ES-I3 (cell line): ENCODE measurements around the gene FAM200A.
"Not testable (repeated sequence)": the region's sequence is repeated elsewhere in the genome, so short reads cannot be mapped to it uniquely, and the experiment has no call there.

Source experiments
- H3K36me3 ChIP-seq: 2 replicates; pipeline ENCODE4 v1.6.1; 2013; ENCODE audit warnings: mild to moderate bottlenecking, low read length, control low read depth, moderate library complexity; ENCODE audit not compliant: insufficient read depth
- H3K4me1 ChIP-seq: 2 replicates; pipeline ENCODE4 v1.6.1; 2013; ENCODE audit warnings: mild to moderate bottlenecking, control low read depth, low read length; ENCODE audit not compliant: insufficient read depth
- H3K9ac ChIP-seq: 2 replicates; pipeline ENCODE4 v1.6.1; 2013; ENCODE audit warnings: low read depth, mild to moderate bottlenecking, low read length, moderate library complexity
- H3K9me3 ChIP-seq: 2 replicates; pipeline ENCODE4 v1.6.1; 2013; ENCODE audit warnings: mild to moderate bottlenecking, low read length, moderate library complexity; ENCODE audit not compliant: control insufficient read depth, insufficient read depth

The FAM200A gene

DNA sequence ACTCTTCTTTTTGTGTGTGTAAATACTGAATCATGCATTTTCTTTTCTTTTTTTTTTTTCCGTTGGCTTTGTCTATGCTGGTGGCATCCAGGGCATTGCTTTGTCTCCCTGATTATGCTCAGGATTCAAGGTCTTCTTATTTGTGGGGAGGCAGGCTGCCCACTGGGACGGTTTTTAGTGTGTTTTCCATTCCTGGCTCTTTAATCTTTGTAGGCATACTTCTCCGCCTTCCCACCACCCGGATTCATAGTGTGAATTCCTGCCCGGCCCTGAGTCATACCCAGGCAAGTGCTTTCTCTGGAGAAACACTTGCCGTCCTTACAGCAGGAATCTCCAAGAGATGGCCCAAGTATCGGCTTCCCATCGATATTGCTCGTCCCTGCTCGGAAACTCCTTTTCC lies 11.7 kb upstream of the FAM200A start:
- Histone ChIP-seq H3K4me1 (peaks cover 8% of the 10 kb centered on the region; the same call in 1 of the 2 replicates), H3K9me3 (no peaks in the 10 kb centered on the region), H3K36me3 (peaks cover 39% of the 10 kb centered on the region), H3K9ac (no peak overlapping the region)

GRCh38 chr7:99562832-99563231 lies 10.9 kb upstream of the FAM200A start:
- peaks cover 8% of the 10 kb centered on the region; the same call in 1 of the 2 replicates for H3K4me1 ChIP-seq
- H3K36me3 ChIP-seq: peaks cover 39% of the 10 kb centered on the region
- no peak overlapping the region for H3K9ac ChIP-seq

DNA sequence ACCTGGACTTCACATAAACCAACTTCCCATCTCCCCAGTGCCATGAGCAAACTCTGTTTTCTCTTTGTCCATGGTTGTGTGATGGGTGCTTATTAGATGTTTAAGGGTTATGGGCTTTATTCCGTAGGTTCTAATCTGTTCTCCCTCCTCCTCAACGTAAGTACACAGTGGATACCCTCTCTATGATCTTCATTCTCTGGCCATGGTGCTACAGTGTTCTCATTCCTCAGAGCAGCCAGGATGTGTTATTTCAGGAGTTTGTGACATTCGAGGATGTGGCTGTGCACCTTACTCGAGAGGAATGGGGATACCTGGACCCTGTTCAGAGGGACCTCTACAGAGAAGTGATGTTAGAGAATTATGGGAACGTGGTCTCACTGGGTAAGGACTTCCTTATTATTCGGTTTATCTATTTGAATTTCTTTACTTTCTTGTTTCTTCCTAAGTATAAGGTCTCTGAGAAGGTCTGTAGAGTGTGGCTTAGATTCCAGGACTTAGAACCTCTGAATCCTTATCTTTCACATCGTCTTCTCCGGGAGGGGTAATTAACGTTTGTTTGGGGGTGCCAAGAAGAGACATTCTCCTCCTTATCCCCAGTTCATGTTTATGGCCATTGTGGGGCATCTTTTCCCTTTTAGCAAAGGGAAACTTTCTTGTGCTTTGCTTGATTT lies 10.3 kb upstream of the FAM200A start:
- peaks cover 9% of the 10 kb centered on the region for H3K4me1 ChIP-seq
- H3K9me3 ChIP-seq: no peaks in the 10 kb centered on the region
- peaks cover 39% of the 10 kb centered on the region for H3K36me3 ChIP-seq
- no peak overlapping the region for H3K9ac ChIP-seq

More at GRCh38 chr7:99562832-99563231, 10.9 kb upstream of the FAM200A start:
- no peaks in the 10 kb centered on the region for H3K9me3 ChIP-seq

DNA sequence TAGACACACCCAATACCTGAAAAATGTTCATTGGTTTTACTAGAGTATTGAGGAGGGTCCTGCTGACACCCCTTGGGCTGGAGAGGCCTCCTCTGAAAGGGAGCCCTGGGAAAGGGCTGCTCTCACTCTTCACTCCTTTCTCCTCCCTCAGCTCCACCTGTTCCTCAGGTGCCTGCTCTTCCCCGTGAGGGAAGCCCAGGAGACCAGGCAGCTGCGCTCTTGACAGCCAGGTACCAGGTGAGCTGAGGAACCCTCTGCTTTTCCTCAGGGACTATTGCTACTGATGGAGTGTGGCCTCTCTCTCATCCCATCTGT lies 9.8 kb upstream of the FAM200A start:
- no peak overlapping the region for H3K9ac ChIP-seq
- peaks cover 39% of the 10 kb centered on the region for H3K36me3 ChIP-seq
- H3K9me3 ChIP-seq: no peaks in the 10 kb centered on the region
- peaks cover 12% of the 10 kb centered on the region for H3K4me1 ChIP-seq

DNA sequence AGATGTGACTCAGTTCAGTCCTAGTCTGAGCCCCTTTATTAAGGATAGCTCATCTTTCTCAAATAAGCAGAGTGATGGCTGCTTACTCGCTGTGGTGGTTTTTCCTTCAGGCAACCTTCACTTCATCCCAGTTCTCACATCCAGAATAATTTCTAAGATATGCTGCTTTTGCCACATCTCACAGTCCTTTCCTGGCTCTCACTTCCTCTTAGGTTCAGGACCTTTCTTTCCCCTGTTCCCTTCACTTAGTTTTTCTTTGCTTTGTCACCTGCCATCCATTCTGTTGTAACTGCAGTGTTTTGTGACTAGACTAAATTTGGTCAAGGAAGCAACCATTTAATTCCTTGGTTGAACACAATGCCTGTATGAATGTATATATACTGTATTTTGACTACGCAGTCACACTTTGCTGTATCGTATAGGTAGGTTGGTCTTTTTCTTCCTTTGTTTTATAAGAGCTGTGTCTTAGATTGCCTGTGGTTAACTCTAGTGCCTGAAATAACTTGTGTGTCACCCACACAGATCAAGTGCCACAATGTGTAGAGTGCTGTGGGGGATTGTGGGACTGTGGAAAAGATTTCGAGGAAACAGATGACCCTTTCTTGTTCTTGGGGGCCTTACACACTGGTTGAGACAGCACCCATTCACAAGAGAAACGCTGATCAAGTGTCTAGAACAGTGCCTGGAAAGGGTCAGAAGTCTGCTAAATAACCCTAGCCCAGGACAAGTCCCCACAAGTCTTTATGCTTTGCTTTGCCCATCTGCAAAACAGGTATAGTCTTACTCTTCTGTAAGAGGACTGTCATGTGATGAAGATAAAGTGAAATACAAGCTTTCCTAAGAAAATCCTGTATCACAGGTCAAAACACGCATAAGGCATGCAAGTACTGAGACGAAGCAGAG lies 9.2 kb upstream of the FAM200A start:
- Histone ChIP-seq H3K9me3 (no peaks in the 10 kb centered on the region), H3K4me1 (peaks cover 12% of the 10 kb centered on the region), H3K9ac (no peak overlapping the region), H3K36me3 (peaks cover 36% of the 10 kb centered on the region)

DNA sequence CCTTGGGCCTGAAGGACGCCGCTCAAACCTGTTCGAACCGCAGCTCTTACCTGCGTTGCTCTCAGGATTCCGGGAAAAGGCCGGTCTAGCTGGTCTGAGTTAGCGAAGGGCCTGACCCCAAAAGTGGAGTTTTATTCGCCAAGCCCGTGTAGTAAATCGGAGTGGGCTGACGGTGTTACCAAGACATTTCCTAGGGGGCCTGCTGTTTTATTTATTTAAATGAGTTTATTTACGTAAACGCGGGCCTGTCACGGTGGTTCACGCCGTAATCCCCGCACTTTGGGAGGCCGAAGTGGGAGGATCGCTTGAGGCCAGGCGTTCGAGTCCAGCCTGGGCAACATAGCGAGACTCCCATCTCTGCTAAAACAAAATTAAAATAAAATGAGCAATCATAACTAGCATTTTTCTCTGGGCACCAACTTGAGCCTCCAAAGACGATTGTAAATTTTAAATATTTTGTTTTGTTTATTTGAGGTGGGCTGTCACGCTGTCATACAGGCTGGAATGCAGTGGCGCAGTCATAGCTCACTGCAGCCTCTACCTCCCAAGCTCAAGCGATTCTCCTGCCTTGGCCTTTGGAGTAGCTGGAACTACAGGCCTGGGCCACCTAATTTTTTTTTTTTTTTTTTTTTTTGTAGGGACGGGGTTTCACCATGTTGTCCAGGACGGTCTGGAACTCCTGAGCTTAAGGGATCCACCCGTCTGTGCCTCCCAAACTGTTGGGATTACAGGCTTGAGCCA lies 7.4 kb upstream of the FAM200A start:
- Histone ChIP-seq H3K4me1 (peaks cover 12% of the 10 kb centered on the region), H3K36me3 (peaks cover 32% of the 10 kb centered on the region), H3K9me3 (no peaks in the 10 kb centered on the region), H3K9ac (peak overlapping the region; percentile 99)

GRCh38 chr7:99558306-99559174 lies 6.6 kb upstream of the FAM200A start, which contains the start of gene ZNF655:
TSS of gene ZNF655 (plus strand) at chr7:99558642. CDS start at chr7:99560560, 1,918 bp downstream.
- Histone ChIP-seq H3K9me3 (no peaks in the 10 kb centered on the region), H3K36me3 (peaks cover 24% of the 10 kb centered on the region), H3K4me1 (peaks cover 12% of the 10 kb centered on the region), H3K9ac (peak within 1 kb of the TSS; percentile 99)

- peak overlapping the region; percentile 99 for H3K9ac ChIP-seq
- H3K36me3 ChIP-seq: peaks cover 24% of the 10 kb centered on the region
These were observed 6.0 kb upstream of the FAM200A start for GRCh38 chr7:99557940-99558305.

GRCh38 chr7:99557196-99557607 lies 5.3 kb upstream of the FAM200A start:
- Histone ChIP-seq H3K9me3 (no peaks in the 10 kb centered on the region), H3K4me1 (peaks cover 8% of the 10 kb centered on the region), H3K9ac (peak overlapping the region; percentile 99), H3K36me3 (peaks cover 22% of the 10 kb centered on the region)

More at GRCh38 chr7:99557940-99558305, 6.0 kb upstream of the FAM200A start:
- peaks cover 12% of the 10 kb centered on the region for H3K4me1 ChIP-seq
- H3K9me3 ChIP-seq: no peaks in the 10 kb centered on the region

DNA sequence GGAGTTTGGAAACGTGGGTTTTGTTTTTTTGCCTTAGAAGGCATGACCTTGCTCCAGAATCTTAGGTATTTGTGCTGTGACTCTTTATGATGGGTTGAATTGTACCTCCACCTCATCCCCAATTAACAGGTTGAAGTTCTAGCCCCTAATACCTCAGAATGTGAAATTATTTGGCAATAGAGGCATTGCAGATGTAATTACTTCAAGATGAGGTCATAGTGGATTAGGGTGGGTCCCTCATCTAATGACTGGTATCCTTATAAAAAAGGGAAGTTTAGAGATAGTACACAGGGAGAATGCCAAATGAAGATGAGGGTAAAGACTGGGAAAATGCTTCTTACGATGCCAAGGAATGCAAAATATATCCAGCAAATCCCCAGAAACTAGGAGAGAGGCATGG lies 3.0 kb upstream of the FAM200A start:
- no peaks in the 10 kb centered on the region for H3K36me3 ChIP-seq
- peaks cover 4% of the 10 kb centered on the region for H3K4me1 ChIP-seq

GRCh38 chr7:99553039-99553438 lies 1.1 kb upstream of the FAM200A start:
- H3K4me1 ChIP-seq: peaks cover 4% of the 10 kb centered on the region; the same call in 1 of the 2 replicates
- H3K9ac ChIP-seq: no peak overlapping the region
- no peaks in the 10 kb centered on the region for H3K9me3 ChIP-seq
- H3K36me3 ChIP-seq: no peaks in the 10 kb centered on the region

More for the DNA sequence above, 3.0 kb upstream of the FAM200A start:
- Histone ChIP-seq H3K9me3 (no peaks in the 10 kb centered on the region), H3K9ac (no peak overlapping the region)

DNA sequence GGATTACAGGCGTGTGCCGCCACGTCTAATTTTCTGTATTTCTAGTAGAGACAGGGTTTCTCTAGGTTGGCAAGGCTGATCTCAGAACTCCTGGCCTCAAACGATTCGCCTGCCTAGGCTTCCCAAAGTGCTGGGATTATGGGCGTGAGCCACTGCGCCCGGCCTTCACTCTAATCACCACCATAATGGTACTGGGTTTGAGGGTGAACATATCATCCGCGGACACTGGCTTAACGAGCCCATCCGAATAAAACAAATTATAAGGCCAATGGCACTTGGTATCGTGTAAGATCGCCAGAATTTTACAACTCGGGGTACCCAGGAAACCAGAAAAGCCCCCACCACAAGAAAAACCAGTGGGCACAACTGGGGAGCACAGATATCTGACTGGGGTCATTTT lies 580 bp downstream of the FAM200A start:
- no peaks in the 10 kb centered on the region for H3K4me1 ChIP-seq
- H3K36me3 ChIP-seq: no peaks in the 10 kb centered on the region
- peak overlapping the region; percentile 90 for H3K9ac ChIP-seq
- no peaks in the 10 kb centered on the region for H3K9me3 ChIP-seq

DNA sequence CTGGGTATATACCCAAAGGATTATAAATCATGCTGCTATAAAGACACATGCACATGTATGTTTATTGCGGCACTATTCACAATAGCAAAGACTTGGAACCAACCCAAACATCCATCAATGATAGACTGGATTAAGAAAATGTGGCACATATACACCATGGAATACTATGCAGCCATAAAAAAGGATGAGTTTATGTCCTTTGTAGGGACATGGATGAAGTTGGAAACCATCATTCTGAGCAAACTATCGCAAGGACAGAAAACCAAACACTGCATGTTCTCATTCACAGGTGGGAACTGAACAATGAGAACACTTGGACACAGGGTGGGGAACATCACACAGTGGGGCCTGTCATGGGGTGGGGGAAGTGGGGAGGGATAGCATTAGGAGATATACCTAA lies 2.4 kb downstream of the FAM200A start:
- not testable (repeated sequence) for H3K9me3 ChIP-seq, H3K9ac ChIP-seq, H3K36me3 ChIP-seq, H3K4me1 ChIP-seq

GRCh38 chr7:99545308-99545707 lies 6.6 kb downstream of the FAM200A start:
- H3K9ac ChIP-seq, H3K4me1 ChIP-seq, H3K36me3 ChIP-seq, H3K9me3 ChIP-seq: not testable (repeated sequence)
